ENCODE measurements around the gene CYP11A1. TPM values are rescaled to one million over a fixed set of nuclear protein-coding genes. Genes with fewer than 3 reads are reported as not detected.

The CYP11A1 gene
- polyA plus RNA-seq, 2 of the 4 experiments (the other 2 are of a cell fraction), result 0.06 TPM; not detected in 1

DNA sequence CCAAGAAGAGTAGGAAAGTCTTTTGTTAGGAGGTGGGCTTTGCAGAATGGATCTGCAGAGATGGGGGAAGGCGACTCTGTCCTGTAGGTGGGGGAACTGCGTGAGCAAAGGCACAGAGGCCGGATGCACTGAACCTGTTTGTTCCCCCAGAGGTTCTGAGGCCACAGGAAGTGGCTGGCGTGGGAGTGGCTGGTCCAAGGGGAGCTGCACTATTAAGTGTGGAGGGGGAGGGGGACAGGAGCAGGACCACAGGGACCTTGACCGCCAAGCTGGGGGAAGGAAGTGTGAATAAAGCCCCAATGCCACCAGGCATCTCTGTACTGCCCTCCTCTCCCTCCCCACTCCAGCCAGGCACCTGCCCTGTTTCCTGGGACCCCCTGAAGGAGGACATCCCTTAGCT is 51.8 kb downstream of the CYP11A1 start:
- TF ChIP-seq CHD2 (IDR thresholded peaks at IDR 0.05; ENCODE audit: low read length, partially characterized antibody) (no peak), PHF8 (IDR thresholded peaks at IDR 0.05; ENCODE audit: borderline replicate concordance, low read depth) (no peak)
- H3K4me2 ChIP-seq, result no peak overlapping the region
- no peak overlapping the region for H3K4me3 ChIP-seq
- no peak overlapping the region for H3K27ac ChIP-seq
- DNase-seq (ENCODE audit: low read depth in 1 of 2, low spot score in 1 of 2), result no peak
- ChIA-PET CTCF (interaction anchor here (1.4 to 10.1 kb wide), 3 partner anchors 8 to 261 kb away, joined by 4 to 174 read pairs (median 5); no protein-coding TSS in a partner anchor), POLR2A (no interaction called here)
- no peaks in the 10 kb centered on the region for H3K9me3 ChIP-seq
- peaks cover 13% of the 10 kb centered on the region for H3K4me1 ChIP-seq
- 80% methylated on average over 5 of the region's 5 CpGs for WGBS (ENCODE audit: missing lambda C conversion rate)
- FAIRE-seq, result no peak
- ATAC-seq, result no peak

- ATAC-seq (no peak), DNase-seq (ENCODE audit: low read depth in 1 of 2, low spot score in 1 of 2) (no peak), FAIRE-seq (no peak)
- TF ChIP-seq MYC (IDR thresholded peaks at IDR 0.05; ENCODE audit: borderline replicate concordance, low read length), result no peak
- TF ChIP-seq CBX2 (IDR thresholded peaks at IDR 0.05; ENCODE audit: borderline replicate concordance, low read depth), result no peak
- no peak for TF ChIP-seq CEBPB (IDR thresholded peaks at IDR 0.05)
- no peak overlapping the region for H3K4me3 ChIP-seq
- ChIA-PET POLR2A (no interaction called here), CTCF (interaction anchor here (1.4 to 10.1 kb wide), 2 partner anchors 8 to 261 kb away, joined by 5 to 174 read pairs; no protein-coding TSS in a partner anchor)
- 69% methylated on average over 9 of the region's 13 CpGs for WGBS (ENCODE audit: missing lambda C conversion rate)
- H3K4me1 ChIP-seq, result peaks cover 13% of the 10 kb centered on the region
- H3K9me3 ChIP-seq, result no peaks in the 10 kb centered on the region
- H3K4me2 ChIP-seq, result no peak overlapping the region
- H3K27ac ChIP-seq, result no peak overlapping the region
Observed at GRCh38 chr15:74314795-74315438, 52.5 kb downstream of the CYP11A1 start.

- Histone ChIP-seq H3K4me1 (peaks cover 13% of the 10 kb centered on the region), H3K9me3 (no peaks in the 10 kb centered on the region), H3K27ac (no peak overlapping the region), H3K4me3 (no peak overlapping the region), H3K4me2 (no peak overlapping the region)
- TF ChIP-seq SREBF2 (IDR thresholded peaks at IDR 0.05) (no peak), EP300 (IDR thresholded peaks at IDR 0.05) (no peak), HOXB13 (CRISPR knock-in tag; IDR thresholded peaks at IDR 0.05; ENCODE audit: low read depth) (no peak), HOXB5 (CRISPR knock-in tag; IDR thresholded peaks at IDR 0.05) (no peak), FOSB (CRISPR knock-in tag; IDR thresholded peaks at IDR 0.05) (no peak), HDAC2 (IDR thresholded peaks at IDR 0.05) (no peak)
- TF ChIP-seq, protein P1, sequence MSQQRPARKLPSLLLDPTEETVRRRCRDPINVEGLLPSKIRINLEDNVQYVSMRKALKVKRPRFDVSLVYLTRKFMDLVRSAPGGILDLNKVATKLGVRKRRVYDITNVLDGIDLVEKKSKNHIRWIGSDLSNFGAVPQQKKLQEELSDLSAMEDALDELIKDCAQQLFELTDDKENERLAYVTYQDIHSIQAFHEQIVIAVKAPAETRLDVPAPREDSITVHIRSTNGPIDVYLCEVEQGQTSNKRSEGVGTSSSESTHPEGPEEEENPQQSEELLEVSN (IDR thresholded peaks at IDR 0.05; ENCODE audit: borderline replicate concordance, low read depth), result no peak
- FAIRE-seq, result no peak
- no peak for ATAC-seq
- CTCF ChIA-PET, result interaction anchor here (0.9 to 10.1 kb wide), 3 partner anchors 10 to 186 kb away, joined by 3 to 174 read pairs (median 8); no protein-coding TSS in a partner anchor
- DNase-seq (ENCODE audit: low read depth in 1 of 2, low spot score in 1 of 2), result no peak
- 68% methylated on average over 7 of the region's 7 CpGs for WGBS (ENCODE audit: missing lambda C conversion rate)
- POLR2A ChIA-PET, result no interaction called here
Observed at GRCh38 chr15:74313889-74314288, 53.6 kb downstream of the CYP11A1 start.

GRCh38 chr15:74312445-74313007 is 54.9 kb downstream of the CYP11A1 start:
- H3K9me3 ChIP-seq, result no peaks in the 10 kb centered on the region
- WGBS (ENCODE audit: missing lambda C conversion rate), result 82% methylated on average over 9 of the region's 9 CpGs
- CTCF ChIA-PET, result interaction anchor here (1.1 to 10.1 kb wide), 6 partner anchors 9 to 261 kb away, joined by 4 to 174 read pairs (median 7); partner anchors contain the start of gene ISLR2
- H3K4me2 ChIP-seq, result no peak overlapping the region
- H3K4me1 ChIP-seq, result peaks cover 9% of the 10 kb centered on the region
- H3K27ac ChIP-seq, result no peak overlapping the region
- POLR2A ChIA-PET, result no interaction called here
- FAIRE-seq, result no peak
- DNase-seq (ENCODE audit: low read depth in 1 of 2, low spot score in 1 of 2), result no peak
- no peak for ATAC-seq
- H3K4me3 ChIP-seq, result no peak overlapping the region
- TF ChIP-seq POLR2A (IDR thresholded peaks at IDR 0.05; ENCODE audit: low read length), result no peak
- no peak for TF ChIP-seq FOSB (CRISPR knock-in tag; IDR thresholded peaks at IDR 0.05)
- TF ChIP-seq, protein P1 (IDR thresholded peaks at IDR 0.05; ENCODE audit: borderline replicate concordance, low read depth), result no peak
- TF ChIP-seq ZSCAN20 (CRISPR knock-in tag; IDR thresholded peaks at IDR 0.05), result no peak
- TF ChIP-seq EP300 (IDR thresholded peaks at IDR 0.05), result no peak
- no peak for TF ChIP-seq NPAS2 (CRISPR knock-in tag; IDR thresholded peaks at IDR 0.05; ENCODE audit: borderline replicate concordance)
- no peak for TF ChIP-seq EHMT2 (IDR thresholded peaks at IDR 0.05; ENCODE audit: low read depth)
- TF ChIP-seq MYC (IDR thresholded peaks at IDR 0.05; ENCODE audit: borderline replicate concordance, low read length), result no peak
- no peak for TF ChIP-seq HEYL (CRISPR knock-in tag; IDR thresholded peaks at IDR 0.05)
- TF ChIP-seq, protein P2, sequence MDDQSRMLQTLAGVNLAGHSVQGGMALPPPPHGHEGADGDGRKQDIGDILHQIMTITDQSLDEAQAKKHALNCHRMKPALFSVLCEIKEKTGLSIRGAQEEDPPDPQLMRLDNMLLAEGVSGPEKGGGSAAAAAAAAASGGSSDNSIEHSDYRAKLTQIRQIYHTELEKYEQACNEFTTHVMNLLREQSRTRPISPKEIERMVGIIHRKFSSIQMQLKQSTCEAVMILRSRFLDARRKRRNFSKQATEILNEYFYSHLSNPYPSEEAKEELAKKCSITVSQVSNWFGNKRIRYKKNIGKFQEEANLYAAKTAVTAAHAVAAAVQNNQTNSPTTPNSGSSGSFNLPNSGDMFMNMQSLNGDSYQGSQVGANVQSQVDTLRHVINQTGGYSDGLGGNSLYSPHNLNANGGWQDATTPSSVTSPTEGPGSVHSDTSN (IDR thresholded peaks at IDR 0.05), result no peak
- TF ChIP-seq CHD4 (IDR thresholded peaks at IDR 0.05; ENCODE audit: borderline replicate concordance), result no peak
- no peak for TF ChIP-seq KDM5A (IDR thresholded peaks at IDR 0.05)
- no peak for TF ChIP-seq ZFP36 (IDR thresholded peaks at IDR 0.05; ENCODE audit: borderline replicate concordance, partially characterized antibody)
- TF ChIP-seq SMC3 (IDR thresholded peaks at IDR 0.05), result no peak
- TF ChIP-seq MAFK (IDR thresholded peaks at IDR 0.05; ENCODE audit: partially characterized antibody), result no peak
- TF ChIP-seq ESRRA (IDR thresholded peaks at IDR 0.05; ENCODE audit: borderline replicate concordance, low read length), result no peak
- TF ChIP-seq ZNF302 (CRISPR knock-in tag; IDR thresholded peaks at IDR 0.05), result no peak
